ENCODE measurements around the gene AACS. TPM values are rescaled to one million over a fixed set of nuclear protein-coding genes. Genes with fewer than 3 reads are reported as not detected.

The AACS gene
- total and polyA plus RNA-seq, 2 of the 13 experiments (the other 11 are each of a cell fraction or from before 2014, with no cell fraction given): 23.3 to 28.8 TPM

GRCh38 chr12:125070112-125070511, 4.9 kb downstream of the AACS start (continued):
- no peak for TF ChIP-seq USF2 (IDR thresholded peaks at IDR 0.05; ENCODE audit: low read depth, low read length)
- TF ChIP-seq USF2 (CRISPR knock-in tag; IDR thresholded peaks at IDR 0.05; ENCODE audit: borderline replicate concordance): no peak
- TF ChIP-seq REL (CRISPR knock-in tag; conservative IDR thresholded peaks at IDR 0.05): no peak
- TF ChIP-seq STAG1 (CRISPR knock-in tag; IDR thresholded peaks at IDR 0.05): peak; percentile 44
- no peak for TF ChIP-seq ZFP41 (CRISPR knock-in tag; IDR thresholded peaks at IDR 0.05; ENCODE audit: borderline replicate concordance)
- TF ChIP-seq ZBTB38 (CRISPR knock-in tag; IDR thresholded peaks at IDR 0.05): peak; percentile 62; the same call in 1 of the 2 replicates
- TF ChIP-seq ZBTB33 (CRISPR knock-in tag; IDR thresholded peaks at IDR 0.05): peak; percentile 94
- no peak for TF ChIP-seq CREB1 (IDR thresholded peaks at IDR 0.05)
- TF ChIP-seq CREB1 (CRISPR knock-in tag; IDR thresholded peaks at IDR 0.05): no peak
- TF ChIP-seq ZFP62 (CRISPR knock-in tag; IDR thresholded peaks at IDR 0.05): no peak
- TF ChIP-seq RBAK (CRISPR knock-in tag; IDR thresholded peaks at IDR 0.05): no peak
- no peak for TF ChIP-seq STAT6 (CRISPR knock-in tag; IDR thresholded peaks at IDR 0.05; ENCODE audit: borderline replicate concordance)
